Activated naive CD4-positive, alpha-beta T cell treated with Interleukin-2 at 50 U/mL for 16 hours (primary cell): ENCODE measurements around the gene FOXQ1.
"Not testable (repeated sequence)": the region's sequence is repeated elsewhere in the genome, so short reads cannot be mapped to it uniquely, and the experiment has no call there.

Experiments used
- DNase-seq: peaks from one replicate; pipeline ENCODE4 v3.0.0-alpha.2; 2020

The FOXQ1 gene

GRCh38 chr6:1291381-1291780 is 20.5 kb upstream of the FOXQ1 start:
- no peak for DNase-seq

GRCh38 chr6:1295420-1295819 is 16.5 kb upstream of the FOXQ1 start:
- no peak for DNase-seq

GRCh38 chr6:1296079-1296478 is 15.8 kb upstream of the FOXQ1 start:
- DNase-seq = no peak

- no peak for DNase-seq
These were observed 15.4 kb upstream of the FOXQ1 start for GRCh38 chr6:1296542-1296941.

GRCh38 chr6:1297746-1298145 is 14.2 kb upstream of the FOXQ1 start:
- no peak for DNase-seq

GRCh38 chr6:1298768-1299167 is 13.1 kb upstream of the FOXQ1 start:
- no peak for DNase-seq

GRCh38 chr6:1306133-1306532 is 5.8 kb upstream of the FOXQ1 start:
- no peak for DNase-seq

GRCh38 chr6:1309366-1309765 is 2.5 kb upstream of the FOXQ1 start:
- no peak for DNase-seq

GRCh38 chr6:1310628-1311399 is 1.1 kb upstream of the FOXQ1 start:
- DNase-seq = no peak

- DNase-seq = no peak
These were observed 240 bp downstream of the FOXQ1 start for GRCh38 chr6:1312203-1312472.

GRCh38 chr6:1312473-1313367 is 822 bp downstream of the FOXQ1 start:
- DNase-seq = no peak

GRCh38 chr6:1313384-1313766 is 1.5 kb downstream of the FOXQ1 start:
- no peak for DNase-seq

- DNase-seq = no peak
These were observed 2.0 kb downstream of the FOXQ1 start for GRCh38 chr6:1313767-1314503.

GRCh38 chr6:1314617-1315016 is 2.7 kb downstream of the FOXQ1 start:
- no peak for DNase-seq

- DNase-seq = no peak
These were observed 3.3 kb downstream of the FOXQ1 start for GRCh38 chr6:1315201-1315559.

- DNase-seq = no peak
These were observed 3.9 kb downstream of the FOXQ1 start for GRCh38 chr6:1315560-1316386.

- no peak for DNase-seq
These were observed 4.6 kb downstream of the FOXQ1 start for GRCh38 chr6:1316489-1316971.

- DNase-seq = no peak
These were observed 5.5 kb downstream of the FOXQ1 start for GRCh38 chr6:1317302-1317815.

GRCh38 chr6:1318036-1318435 is 6.1 kb downstream of the FOXQ1 start:
- DNase-seq = no peak

- not testable (repeated sequence) for DNase-seq
These were observed 6.7 kb downstream of the FOXQ1 start for GRCh38 chr6:1318584-1318983.

- DNase-seq = no peak
These were observed 9.8 kb downstream of the FOXQ1 start for GRCh38 chr6:1321738-1322137.

- no peak for DNase-seq
These were observed 10.3 kb downstream of the FOXQ1 start for GRCh38 chr6:1322156-1322555.
